Effector CD4-positive, alpha-beta T cell (primary cell): ENCODE results near the gene CFD.
"Not testable (repeated sequence)": the region's sequence is repeated elsewhere in the genome, so short reads cannot be mapped to it uniquely, and the experiment has no call there.

ENCODE experiments used
- DNase-seq: peaks from one replicate; pipeline ENCODE4 v3.0.0-alpha.2; 2020
- total RNA-seq: gene quantifications from one replicate; lab custom pipeline; 2026; lab: John Stamatoyannopoulos, UW

Gene CFD
- total RNA-seq: 2.8 reads per million, percentile 9 among the genes with 10 or more reads in this experiment

GRCh38 chr19:858868-859843, at the start of gene CFD:
Gene CFD (plus strand): TSS chr19:859664. CDS start chr19:859690, 26 bp downstream.
- DNase-seq: no peak

- DNase-seq: no peak
Observed at GRCh38 chr19:810077-810855, 49.2 kb upstream of the CFD start.

DNA sequence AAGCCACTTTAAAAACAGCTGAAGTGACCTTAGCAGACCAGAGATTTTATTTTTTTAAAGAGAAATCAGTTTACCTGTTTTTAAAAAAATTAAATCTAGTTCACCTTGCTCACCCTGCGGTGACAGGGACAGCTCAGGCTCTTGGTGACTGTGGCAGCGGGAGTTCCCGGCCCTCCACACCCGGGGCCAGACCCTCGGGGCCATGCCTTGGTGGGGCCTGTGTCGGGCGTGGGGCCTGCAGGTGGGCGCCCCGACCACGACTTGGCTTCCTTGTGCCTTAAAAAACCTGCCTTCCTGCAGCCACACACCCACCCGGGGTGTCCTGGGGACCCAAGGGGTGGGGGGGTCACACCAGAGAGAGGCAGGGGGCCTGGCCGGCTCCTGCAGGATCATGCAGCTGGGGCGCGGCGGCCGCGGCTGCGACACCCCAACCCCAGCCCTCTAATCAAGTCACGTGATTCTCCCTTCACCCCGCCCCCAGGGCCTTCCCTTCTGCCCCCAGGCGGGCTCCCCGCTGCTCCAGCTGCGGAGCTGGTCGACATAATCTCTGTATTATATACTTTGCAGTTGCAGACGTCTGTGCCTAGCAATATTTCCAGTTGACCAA, 48.5 kb upstream of the CFD start:
- DNase-seq: peak; percentile 2

- no peak for DNase-seq
Observed at GRCh38 chr19:811506-812048, 47.9 kb upstream of the CFD start.

DNA sequence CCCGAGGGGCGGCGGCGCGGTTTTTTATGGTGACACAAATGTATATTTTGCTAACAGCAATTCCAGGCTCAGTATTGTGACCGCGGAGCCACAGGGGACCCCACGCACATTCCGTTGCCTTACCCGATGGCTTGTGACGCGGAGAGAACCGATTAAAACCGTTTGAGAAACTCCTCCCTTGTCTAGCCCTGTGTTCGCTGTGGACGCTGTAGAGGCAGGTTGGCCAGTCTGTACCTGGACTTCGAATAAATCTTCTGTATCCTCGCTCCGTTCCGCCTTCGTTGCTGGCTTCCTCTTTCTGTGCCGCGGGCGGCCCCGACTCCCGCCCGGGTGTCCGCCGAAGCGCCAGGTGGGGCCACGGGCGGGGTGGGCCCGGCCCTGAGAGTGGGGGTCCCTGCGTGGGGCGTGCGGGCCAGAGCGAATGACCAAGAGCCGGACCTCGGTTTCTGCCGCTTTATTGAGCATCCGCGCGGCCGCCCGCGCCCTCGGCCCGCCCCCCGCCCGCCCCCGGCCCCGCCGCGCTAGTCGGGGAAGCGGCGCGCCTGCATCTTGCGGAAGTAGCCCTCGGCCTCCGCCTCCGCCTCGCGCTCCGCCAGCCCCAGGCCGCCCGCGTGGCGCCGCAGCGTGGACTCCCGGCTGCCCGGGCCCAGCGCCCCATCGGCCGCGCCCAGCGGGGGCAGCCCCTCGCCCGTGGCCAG, 47.3 kb upstream of the CFD start:
- no peak for DNase-seq

DNA sequence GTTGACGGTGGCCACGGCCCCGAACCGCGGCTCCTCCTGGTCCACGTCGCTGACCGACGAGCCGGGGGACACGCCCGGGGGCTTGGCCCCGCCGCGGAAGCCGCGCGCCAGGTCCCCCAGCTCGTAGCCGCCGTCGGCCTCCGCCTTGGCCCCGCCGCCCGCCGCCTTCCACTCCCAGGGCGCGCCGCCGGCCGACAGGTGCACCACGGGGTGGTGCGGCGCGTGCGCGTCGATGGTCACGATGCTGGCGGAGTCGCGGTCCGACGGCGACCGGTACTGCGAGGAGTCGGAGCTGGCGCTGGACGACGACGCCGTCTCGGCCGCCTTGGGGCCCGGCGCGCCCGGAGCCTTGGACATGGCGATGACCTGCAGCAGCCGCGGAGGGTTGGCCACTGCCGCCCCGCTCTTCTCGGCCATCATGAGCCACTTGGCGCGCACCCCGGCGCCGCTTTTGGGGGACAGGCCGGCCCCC, 46.7 kb upstream of the CFD start:
- DNase-seq: no peak

GRCh38 chr19:813219-814151, 46.0 kb upstream of the CFD start:
- DNase-seq: no peak

DNA sequence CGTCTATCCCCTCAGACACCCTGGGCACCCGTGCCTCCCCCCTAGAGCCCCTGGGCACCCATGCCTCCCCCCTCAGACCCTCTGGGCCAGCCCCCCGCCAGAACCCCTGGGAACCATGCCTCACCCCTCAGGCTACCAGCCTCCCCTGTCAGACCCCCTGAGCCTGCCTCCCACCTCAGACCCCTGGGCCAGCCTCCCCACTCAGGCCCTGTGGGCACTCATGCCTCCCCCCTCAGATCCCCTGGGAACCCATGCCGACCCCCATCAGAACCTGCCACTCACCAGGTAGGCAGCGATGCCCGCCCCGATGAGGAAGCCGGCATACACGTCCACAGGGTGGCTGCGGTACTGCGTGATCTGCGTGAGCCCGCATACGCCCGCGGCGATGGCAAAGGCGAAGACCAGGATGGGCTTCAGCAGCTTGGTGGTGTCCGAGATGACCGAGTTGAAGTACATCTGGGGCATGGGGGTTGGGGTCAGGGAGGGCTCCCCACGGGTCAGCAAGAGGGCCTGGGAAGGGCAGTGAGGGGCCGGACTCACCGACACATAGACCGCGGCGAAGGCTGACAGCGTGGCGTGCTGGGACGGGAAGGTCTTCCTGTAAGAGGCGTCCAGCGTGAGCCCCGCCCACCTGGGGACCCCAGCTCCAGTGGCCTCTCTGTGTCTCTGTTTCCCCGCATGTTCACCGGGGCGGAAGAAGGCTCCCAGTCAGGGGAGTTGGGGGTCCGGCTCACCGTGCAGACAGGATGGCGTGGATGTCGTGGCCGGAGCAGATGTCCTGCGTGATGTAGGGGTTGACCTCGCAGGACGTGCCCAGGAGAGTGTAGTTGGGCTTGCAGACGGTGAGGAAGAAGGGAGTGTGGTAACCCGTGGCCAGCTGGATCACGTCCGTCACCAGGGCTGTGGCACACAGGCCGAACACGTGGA, 45.0 kb upstream of the CFD start:
- DNase-seq: no peak

- DNase-seq: no peak
Observed at GRCh38 chr19:815079-815774, 44.2 kb upstream of the CFD start.

- no peak for DNase-seq
Observed at GRCh38 chr19:815775-816499, 43.5 kb upstream of the CFD start.

DNA sequence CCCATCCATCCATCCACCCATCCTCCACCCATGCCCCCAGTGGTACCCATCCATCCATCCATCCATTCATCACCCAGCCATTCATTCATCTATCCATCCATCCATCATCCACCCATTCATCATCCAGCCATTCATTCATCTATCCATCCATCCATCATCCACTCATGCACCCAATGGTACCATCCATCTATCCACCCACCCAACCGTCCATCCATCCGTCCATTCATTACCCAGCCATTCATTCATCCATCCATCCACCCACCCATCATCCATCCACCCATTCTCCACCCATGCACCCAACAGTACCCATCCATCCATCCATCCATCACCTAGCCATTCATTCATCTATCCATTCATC, 43.0 kb upstream of the CFD start:
- no peak for DNase-seq

DNA sequence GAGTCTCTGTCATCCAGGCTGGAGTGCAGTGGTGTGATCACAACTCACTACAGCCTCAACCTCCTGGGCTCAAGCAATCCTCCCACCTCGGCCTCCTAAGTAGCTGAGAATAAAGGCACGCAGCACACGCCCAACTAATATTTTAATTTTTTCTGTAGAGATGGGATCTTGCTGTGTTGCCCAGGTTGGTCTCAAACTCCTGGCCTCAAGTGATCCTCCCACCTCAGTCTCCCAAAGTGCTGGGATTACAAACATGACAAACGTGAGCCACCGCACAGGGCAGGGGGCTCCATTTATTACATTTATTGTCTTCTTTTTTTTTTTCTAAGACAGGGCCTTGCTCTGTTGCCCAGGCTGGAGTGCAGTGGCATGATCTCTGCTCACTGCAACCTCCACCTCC, 39.3 kb upstream of the CFD start:
- DNase-seq: not testable (repeated sequence)

GRCh38 chr19:821231-821824, 38.1 kb upstream of the CFD start:
- no peak for DNase-seq

DNA sequence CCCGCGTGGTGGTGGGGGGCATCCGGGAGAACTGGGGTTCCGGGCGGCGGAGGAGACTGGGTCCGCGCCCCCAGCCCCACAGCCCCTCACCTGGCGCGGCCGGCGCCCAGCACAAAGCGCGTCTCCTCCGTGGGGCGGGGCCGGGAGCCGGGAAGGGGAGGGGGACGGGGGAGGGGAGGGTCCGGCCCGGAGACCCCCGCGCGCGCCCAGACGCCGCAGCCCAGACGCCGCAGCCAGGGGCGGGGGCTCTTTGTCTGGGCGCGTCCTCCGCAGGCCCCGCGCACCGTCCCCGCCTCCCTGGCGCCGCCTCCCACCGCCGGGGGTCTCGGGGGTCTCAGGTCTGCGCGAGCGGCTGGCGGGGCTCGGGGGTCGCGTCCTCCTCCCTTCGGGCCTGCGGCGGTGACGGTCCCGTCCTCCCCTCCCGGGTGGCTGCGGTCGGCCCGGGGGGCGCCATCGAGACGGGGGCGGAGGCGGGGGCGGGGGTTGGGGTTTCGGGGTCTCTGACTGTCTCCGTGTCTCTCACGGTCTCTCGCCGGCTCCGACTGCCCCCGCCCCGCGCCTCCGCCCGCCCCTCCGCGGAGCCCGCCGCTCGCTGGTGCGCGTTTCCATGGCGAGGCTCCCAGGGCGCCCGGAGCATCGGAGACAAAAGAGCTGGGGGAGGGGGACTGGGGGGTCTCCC, 37.5 kb upstream of the CFD start, which contains the start of gene PLPPR3:
TSS of gene PLPPR3 (minus strand) at position 131 of the 679 bp plus-strand sequence. CDS start 396 bp downstream, outside the sequence.
- no peak for DNase-seq

DNA sequence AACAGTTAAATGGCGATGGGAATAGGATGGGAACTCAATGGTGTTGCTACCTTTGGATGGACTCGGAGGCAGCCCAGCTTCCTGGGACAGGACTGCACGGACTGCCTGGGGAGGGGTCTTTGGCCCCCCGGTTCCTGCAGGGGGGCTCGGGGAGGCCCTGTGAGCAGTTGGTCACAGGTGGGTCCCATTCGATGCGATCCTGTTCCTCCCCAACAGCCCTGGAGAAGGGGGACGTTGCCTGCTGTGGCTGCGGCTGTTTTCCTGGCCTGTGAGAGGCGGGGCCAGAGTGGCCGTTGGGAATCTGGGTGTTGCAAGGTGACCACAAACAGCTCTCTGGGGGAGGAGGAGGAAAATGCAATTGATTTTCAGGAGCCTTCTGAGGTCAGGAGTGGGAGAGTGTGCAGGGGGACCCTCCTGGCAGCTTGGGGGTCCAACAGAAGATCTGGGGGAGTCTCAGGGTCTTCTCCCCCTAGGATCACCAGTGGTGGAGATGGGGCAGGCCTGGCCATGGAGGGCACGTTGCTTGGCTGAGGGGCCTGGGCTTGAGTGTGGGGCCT, 35.8 kb upstream of the CFD start:
- no peak for DNase-seq

DNA sequence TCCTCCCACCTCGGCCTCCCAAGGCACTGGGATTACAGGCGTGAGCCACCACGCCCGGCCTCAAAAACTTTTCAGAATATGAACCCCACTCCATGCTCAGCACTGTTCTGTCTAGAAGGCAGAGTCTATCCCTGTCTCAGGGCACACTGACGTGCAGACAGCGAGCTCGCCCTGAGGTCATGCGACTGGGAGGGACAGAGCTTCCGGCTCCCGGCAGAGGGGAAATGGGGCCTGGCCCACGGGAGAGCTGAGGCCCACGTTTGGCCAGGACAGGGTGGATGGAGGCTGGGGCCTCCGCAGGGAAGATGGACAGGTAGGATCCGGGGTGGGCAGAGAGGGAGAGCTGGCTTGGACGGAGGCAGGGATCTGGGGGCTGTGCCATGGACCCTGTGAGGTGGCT, 34.6 kb upstream of the CFD start:
- no peak for DNase-seq
